Uterus (tissue), 4 donors: ENCODE measurements around the gene KCNF1. TPM values are rescaled to one million over a fixed set of nuclear protein-coding genes. Genes with fewer than 3 reads are reported as not detected.

Experiments used
- DNase-seq, 2 donors: peaks; one replicate each; pipeline ENCODE4 v3.0.0-alpha.2; 2019 to 2020
- H3K27ac ChIP-seq, 2 donors: fragments of 200-600 bp; sonication (generic); 1 replicate in 1 of 2; 2 replicates in 1 of 2; pipeline ENCODE4 v1.5.1; 2016 to 2018
- H3K27me3 ChIP-seq, 2 donors: fragments of 200-600 bp; sonication (generic); one replicate each; pipeline ENCODE4 v1.5.1; 2018 to 2019; ENCODE audit warnings: control low read depth in 1 of 2
- H3K36me3 ChIP-seq, 2 donors: fragments of 200-600 bp; sonication (generic); one replicate each; pipeline ENCODE4 v1.5.1; 2019; ENCODE audit warnings: control low read depth in 1 of 2
- H3K4me1 ChIP-seq, 2 donors: fragments of 200-600 bp; sonication (generic); one replicate each; pipeline ENCODE4 v1.5.1; 2018 to 2019; ENCODE audit warnings: control low read depth in 1 of 2
- H3K4me3 ChIP-seq, 2 donors: fragments of 200-600 bp; sonication (generic); 1 replicate in 1 of 2; 2 replicates in 1 of 2; pipeline ENCODE4 v1.5.1; 2018 to 2019; ENCODE audit warnings: mild to moderate bottlenecking in 1 of 2
- H3K9me3 ChIP-seq, 2 donors: fragments of 200-600 bp; sonication (generic); one replicate each; pipeline ENCODE4 v1.5.1; 2019; ENCODE audit warnings: control low read depth in 1 of 2
- POLR2A ChIP-seq, 2 donors: fragments of 450-650 bp; IDR thresholded peaks; one replicate each; pipeline ENCODE4 v1.6.1; 2016; ENCODE audit warnings: antibody characterized with exemption in 2 of 2, mild to moderate bottlenecking in 1 of 2, moderate library complexity in 1 of 2
- intact Hi-C: fragments of 100-400 bp; cut with DNase I; formaldehyde crosslinking; loops from one replicate; pipeline ENCODE4 v1.15.1; 2023; ENCODE audit warnings: low total_unique reads
- total RNA-seq, 4 donors: library from RNA; depleted of rRNA in 3 of 4; stranded (reverse); fragments of >200 nt in 3 of 4; gene quantifications; one replicate each; pipeline versions ENCODE4 v1.1.0 to v1.2.4, GENCODE V29; 2014 to 2023
- TF ChIP-seq, protein P1 (sequence below), 4 experiments: fragments of 200-600 bp in 2 of 4; fragments of 450-650 bp in 2 of 4; sonication (generic) in 2 of 4; IDR thresholded peaks; one replicate each; pipeline ENCODE4 v1.5.1; 2016 to 2019; ENCODE audit warnings: antibody characterized with exemption in 4 of 4, mild to moderate bottlenecking in 2 of 4, moderate library complexity in 1 of 4
- donor health status: DM: yes; HTN: yes; CAD: no.

Gene KCNF1
- total RNA-seq, 4 donors from 2014 or later = 0.21 TPM; not detected in 3

DNA sequence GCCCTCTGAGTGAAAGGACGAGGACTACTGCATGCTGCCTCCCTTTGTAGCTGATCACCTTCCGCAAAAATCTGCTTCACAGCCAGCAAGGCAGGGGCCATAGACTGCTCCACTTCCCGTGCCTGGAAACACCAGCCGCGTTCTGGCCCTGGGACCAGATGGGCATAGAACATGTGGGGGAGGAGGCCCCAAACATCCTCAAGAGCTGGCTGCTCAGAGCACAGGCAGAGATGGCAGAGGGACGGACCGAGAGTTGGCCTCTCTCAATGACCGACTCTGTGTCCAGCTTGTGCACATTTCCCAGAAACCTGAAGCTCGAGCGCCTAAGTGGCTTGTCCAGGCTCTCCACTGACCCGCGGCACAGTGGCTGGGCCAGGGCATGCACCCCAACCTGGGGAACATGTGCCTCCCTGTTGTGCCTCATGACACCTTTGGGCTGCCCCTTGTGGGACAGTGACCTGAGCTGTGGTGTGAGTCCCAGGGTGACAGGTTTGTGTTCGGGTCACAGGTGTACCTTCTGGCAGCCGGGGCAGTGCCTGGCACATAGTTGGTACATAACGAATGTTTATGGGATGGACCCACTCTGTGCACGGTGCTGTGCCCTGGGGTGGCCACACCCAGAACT is 9.1 kb downstream of the KCNF1 start:
- Histone ChIP-seq H3K4me1 (no peaks in the 10 kb centered on the region), H3K27ac (no peak overlapping the region), H3K4me3 (no peak overlapping the region), H3K9me3 (no peaks in the 10 kb centered on the region), H3K36me3 (no peaks in the 10 kb centered on the region), H3K27me3 (no peaks in the 10 kb centered on the region)
- intact Hi-C loops = no loop called here
- DNase-seq = no peak
- TF ChIP-seq, protein P1, sequence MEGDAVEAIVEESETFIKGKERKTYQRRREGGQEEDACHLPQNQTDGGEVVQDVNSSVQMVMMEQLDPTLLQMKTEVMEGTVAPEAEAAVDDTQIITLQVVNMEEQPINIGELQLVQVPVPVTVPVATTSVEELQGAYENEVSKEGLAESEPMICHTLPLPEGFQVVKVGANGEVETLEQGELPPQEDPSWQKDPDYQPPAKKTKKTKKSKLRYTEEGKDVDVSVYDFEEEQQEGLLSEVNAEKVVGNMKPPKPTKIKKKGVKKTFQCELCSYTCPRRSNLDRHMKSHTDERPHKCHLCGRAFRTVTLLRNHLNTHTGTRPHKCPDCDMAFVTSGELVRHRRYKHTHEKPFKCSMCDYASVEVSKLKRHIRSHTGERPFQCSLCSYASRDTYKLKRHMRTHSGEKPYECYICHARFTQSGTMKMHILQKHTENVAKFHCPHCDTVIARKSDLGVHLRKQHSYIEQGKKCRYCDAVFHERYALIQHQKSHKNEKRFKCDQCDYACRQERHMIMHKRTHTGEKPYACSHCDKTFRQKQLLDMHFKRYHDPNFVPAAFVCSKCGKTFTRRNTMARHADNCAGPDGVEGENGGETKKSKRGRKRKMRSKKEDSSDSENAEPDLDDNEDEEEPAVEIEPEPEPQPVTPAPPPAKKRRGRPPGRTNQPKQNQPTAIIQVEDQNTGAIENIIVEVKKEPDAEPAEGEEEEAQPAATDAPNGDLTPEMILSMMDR (IDR thresholded peaks at IDR 0.05) = no peak
- TF ChIP-seq POLR2A (IDR thresholded peaks at IDR 0.05) = no peak

DNA sequence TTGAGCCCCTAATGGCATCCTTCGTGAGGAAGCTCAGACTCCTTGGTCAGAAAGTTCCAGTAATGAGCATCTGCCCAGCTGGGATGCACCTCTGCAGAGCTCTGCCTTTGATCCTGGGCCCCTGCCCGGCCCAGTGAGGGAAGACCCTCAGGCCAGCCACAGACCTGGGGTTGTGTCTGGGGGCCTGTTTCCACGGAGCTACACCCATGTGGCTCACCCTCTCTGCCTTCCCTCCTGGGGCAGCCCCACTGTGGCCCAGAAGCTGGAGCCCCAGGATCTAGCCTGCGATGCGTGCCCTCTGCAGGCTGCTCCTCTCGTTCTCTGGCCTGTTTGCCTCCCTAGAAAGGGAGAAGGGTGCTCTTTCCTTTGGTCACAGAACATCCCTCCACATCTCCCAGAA is 9.8 kb downstream of the KCNF1 start:
- Histone ChIP-seq H3K4me3 (no peak overlapping the region), H3K27ac (no peak overlapping the region), H3K4me1 (no peaks in the 10 kb centered on the region), H3K36me3 (no peaks in the 10 kb centered on the region), H3K27me3 (no peaks in the 10 kb centered on the region), H3K9me3 (no peaks in the 10 kb centered on the region)
- TF ChIP-seq POLR2A (IDR thresholded peaks at IDR 0.05) = no peak
- TF ChIP-seq, protein P1 (IDR thresholded peaks at IDR 0.05) = no peak
- DNase-seq = no peak
- intact Hi-C loops = no loop called here

GRCh38 chr2:10922307-10923007 is 10.7 kb downstream of the KCNF1 start:
- no peak for DNase-seq
- TF ChIP-seq, protein P1 (IDR thresholded peaks at IDR 0.05) = no peak
- TF ChIP-seq POLR2A (IDR thresholded peaks at IDR 0.05) = no peak
- intact Hi-C loops = no loop called here

GRCh38 chr2:10923008-10923375 is 11.3 kb downstream of the KCNF1 start:
- TF ChIP-seq POLR2A (IDR thresholded peaks at IDR 0.05) = no peak
- TF ChIP-seq, protein P1 (IDR thresholded peaks at IDR 0.05) = no peak
- Histone ChIP-seq H3K9me3 (no peaks in the 10 kb centered on the region), H3K36me3 (no peaks in the 10 kb centered on the region), H3K4me1 (no peaks in the 10 kb centered on the region), H3K27me3 (no peaks in the 10 kb centered on the region), H3K27ac (no peak overlapping the region), H3K4me3 (no peak overlapping the region)
- DNase-seq = no peak
- intact Hi-C loops = no loop called here

More at GRCh38 chr2:10922307-10923007, 10.7 kb downstream of the KCNF1 start:
- Histone ChIP-seq H3K27me3 (no peaks in the 10 kb centered on the region), H3K9me3 (no peaks in the 10 kb centered on the region), H3K27ac (no peak overlapping the region), H3K4me1 (no peaks in the 10 kb centered on the region), H3K4me3 (no peak overlapping the region), H3K36me3 (no peaks in the 10 kb centered on the region)

DNA sequence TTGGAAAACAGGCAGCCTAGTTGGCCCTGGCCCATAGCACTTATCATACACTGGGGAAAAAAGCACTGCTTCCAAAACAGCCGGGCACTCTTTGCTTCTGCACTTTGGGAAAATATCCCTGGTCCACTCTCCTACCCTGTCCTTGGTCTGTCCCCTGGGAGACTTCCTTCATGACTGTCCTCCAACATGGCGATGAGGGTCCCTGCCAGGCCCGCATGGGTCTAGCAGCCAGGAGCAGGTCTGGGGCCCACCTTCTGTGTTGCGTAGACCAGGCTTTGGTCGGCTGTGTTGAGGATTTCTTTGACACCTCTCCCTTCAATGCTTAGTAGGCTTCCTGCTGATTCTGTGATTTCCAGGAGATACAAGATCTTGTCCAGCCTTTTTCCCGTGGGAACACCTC is 12.2 kb downstream of the KCNF1 start:
- no peak for TF ChIP-seq POLR2A (IDR thresholded peaks at IDR 0.05)
- TF ChIP-seq, protein P1 (IDR thresholded peaks at IDR 0.05) = no peak
- intact Hi-C loops = no loop called here
- no peak overlapping the region for H3K27ac ChIP-seq
- no peaks in the 10 kb centered on the region for H3K27me3 ChIP-seq
- no peaks in the 10 kb centered on the region for H3K9me3 ChIP-seq
- no peaks in the 10 kb centered on the region for H3K4me1 ChIP-seq
- H3K4me3 ChIP-seq = no peak overlapping the region
- no peaks in the 10 kb centered on the region for H3K36me3 ChIP-seq
- no peak for DNase-seq
